Measurements from ENCODE around the gene KLHL7. TPM values are rescaled to one million over a fixed set of nuclear protein-coding genes. Genes with fewer than 3 reads are reported as not detected.
A peak's percentile ranks its signal among the peaks of the same experiment; 100 is the strongest.

Gene KLHL7
- total and polyA plus RNA-seq, 2 donors (not counting 3 experiments of a cell fraction or from before 2014, with no cell fraction given) = 21.3 to 32.1 TPM

GRCh38 chr7:23061327-23061726, 44.3 kb upstream of the KLHL7 start:
- no peak overlapping the region for H2AFZ ChIP-seq (ENCODE audit: low read depth, low read length)
- CTCF ChIA-PET = no interaction called here
- no peaks in the 10 kb centered on the region for H3K27me3 ChIP-seq (ENCODE audit: control insufficient read depth in 2 of 2, insufficient read depth in 2 of 2, low read length in 2 of 2)
- dilution Hi-C loops (cut with MboI; ENCODE audit: extremely low pct_ligation_motif_present, low sequenced_read_pairs) = no loop called here
- H3K79me2 ChIP-seq (ENCODE audit: control insufficient read depth, insufficient read depth, low read length) = no peaks in the 10 kb centered on the region
- POLR2A ChIA-PET = no interaction called here
- intact Hi-C loops (cut with micrococcal nuclease) = no loop called here
- BruUV-seq (replicated peaks) = no TSS peak
- no peaks in the 10 kb centered on the region for H3K9me3 ChIP-seq (replicated peaks; ENCODE audit: control insufficient read depth, insufficient read depth, low read length)
- DNase-seq (ENCODE audit: low read depth, low spot score) (no peak), FAIRE-seq (peak; percentile 49)
- no peak overlapping the region for H3K27ac ChIP-seq (ENCODE audit: insufficient read depth, low read depth, low read length)
- no peaks in the 10 kb centered on the region for H4K20me1 ChIP-seq (replicated peaks; ENCODE audit: control insufficient read depth, extremely low read depth, insufficient read depth, low read length)
- no peak overlapping the region for H3K4me2 ChIP-seq (ENCODE audit: insufficient read depth, low read length)
- H3K4me3 ChIP-seq (replicated peaks in 1 of 3; ENCODE audit: insufficient read depth in 1 of 3, low read depth in 1 of 3, low read length in 3 of 3) = no peak overlapping the region
- H3K9me1 ChIP-seq (replicated peaks; ENCODE audit: control insufficient read depth, extremely low read depth, insufficient read depth, low read length) = no peaks in the 10 kb centered on the region
- TF ChIP-seq POLR2AphosphoS5 (IDR thresholded peaks at IDR 0.05; ENCODE audit: insufficient read depth, low read depth, low read length) = no peak
- TF ChIP-seq GATA2 (IDR thresholded peaks at IDR 0.05; ENCODE audit: insufficient read depth, insufficient read length, low read depth, low read length) = no peak
- no peak for TF ChIP-seq POLR2A (IDR thresholded peaks at IDR 0.05; ENCODE audit: low read depth, low read length)
- no peak for TF ChIP-seq FOS (IDR thresholded peaks at IDR 0.05; ENCODE audit: borderline replicate concordance, insufficient read depth, low read length)
- TF ChIP-seq MYC (IDR thresholded peaks at IDR 0.05; ENCODE audit: low read depth, low read length) = no peak
- TF ChIP-seq CTCF (IDR thresholded peaks at IDR 0.05; ENCODE audit: extremely low read depth in 1 of 2, insufficient read depth in 1 of 2, low read depth in 1 of 2, low read length in 2 of 2) = no peak
- TF ChIP-seq JUN (IDR thresholded peaks at IDR 0.05; ENCODE audit: borderline replicate concordance, insufficient read depth, insufficient read length, low read depth) = no peak
- no peak for TF ChIP-seq EZH2 (IDR thresholded peaks at IDR 0.05; ENCODE audit: borderline replicate concordance, low read depth, low read length, severe bottlenecking)
- TF ChIP-seq MAX (IDR thresholded peaks at IDR 0.05; ENCODE audit: insufficient read depth, insufficient read length) = no peak
- no peaks in the 10 kb centered on the region for H3K4me1 ChIP-seq (ENCODE audit: control insufficient read depth, extremely low read depth, insufficient read depth, low read length)
- no peaks in the 10 kb centered on the region for H3K36me3 ChIP-seq (ENCODE audit: control insufficient read depth in 2 of 2, extremely low read depth in 1 of 2, insufficient read depth in 2 of 2, low read length in 2 of 2)
- no peak overlapping the region for H3K9ac ChIP-seq (replicated peaks; ENCODE audit: extremely low read depth, insufficient read depth, low read length)
